ENCODE measurements around the gene NFATC2IP. TPM values are rescaled to one million over a fixed set of nuclear protein-coding genes. Genes with fewer than 3 reads are reported as not detected.
A peak's percentile ranks its signal among the peaks of the same experiment; 100 is the strongest.
"Not testable (repeated sequence)": the region's sequence is repeated elsewhere in the genome, so short reads cannot be mapped to it uniquely, and the experiment has no call there.

The NFATC2IP gene
- total RNA-seq, 4 donors from 2014 or later, result 32.1 to 34.5 (median 34.0) TPM

GRCh38 chr16:28974437-28975157, 23.9 kb downstream of the NFATC2IP start, which contains the start of gene SPNS1:
SPNS1 (plus strand) TSS chr16:28974778; CDS start chr16:28975152, 374 bp downstream.
- WGBS, 2 donors, result 0% methylated on average over 19 to 52 of the region's 60 CpGs

GRCh38 chr16:28975158-28975599, 24.4 kb downstream of the NFATC2IP start:
- H3K4me3 ChIP-seq, result peak overlapping the region; percentile 91 to 97 (median 94)
- TF ChIP-seq EP300 (IDR thresholded peaks at IDR 0.05), result no peak
- no peak for TF ChIP-seq CTCF (IDR thresholded peaks at IDR 0.05)
- no peak for TF ChIP-seq POLR2A (IDR thresholded peaks at IDR 0.05)
- H3K27me3 ChIP-seq, result no peaks in the 10 kb centered on the region
- no peak for DNase-seq (ENCODE audit: low spot score in 2 of 2)
- no peaks in the 10 kb centered on the region for H3K9me3 ChIP-seq
- H3K36me3 ChIP-seq, result peaks cover 0 to 35% (median 3%) of the 10 kb centered on the region in 3 donors
- peaks cover 0 to 33% (median 12%) of the 10 kb centered on the region in 4 donors for H3K4me1 ChIP-seq
- 8 to 20% methylated on average over 1 to 30 of the region's 30 CpGs for WGBS, 2 donors
- H3K27ac ChIP-seq, result peak overlapping the region in 3 of 4 donors; percentile 85 to 92 (median 87)

More at GRCh38 chr16:28974437-28975157, 23.9 kb downstream of the NFATC2IP start, which contains the start of gene SPNS1:
- Histone ChIP-seq H3K27ac (peak within 1 kb of the TSS; percentile 85 to 93 (median 90)), H3K4me1 (peaks cover 0 to 33% (median 12%) of the 10 kb centered on the region in 4 donors), H3K27me3 (no peaks in the 10 kb centered on the region), H3K36me3 (peaks cover 0 to 29% (median 0%) of the 10 kb centered on the region in 3 donors), H3K9me3 (no peaks in the 10 kb centered on the region), H3K4me3 (peak within 1 kb of the TSS; percentile 91 to 97 (median 94))
- peak; percentile 97 to 98 for DNase-seq (ENCODE audit: low spot score in 2 of 2)
- TF ChIP-seq POLR2A (IDR thresholded peaks at IDR 0.05), result peak in 1 of 2 donors; percentile 49
- TF ChIP-seq CTCF (IDR thresholded peaks at IDR 0.05), result peak in 1 of 5 experiments; percentile 28
- TF ChIP-seq EP300 (IDR thresholded peaks at IDR 0.05), result peak; percentile 96 to 98

GRCh38 chr16:28977703-28978662, 27.2 kb downstream of the NFATC2IP start:
- WGBS, 2 donors, result 81 to 84% methylated on average over 11 of the region's 11 CpGs
- TF ChIP-seq POLR2A (IDR thresholded peaks at IDR 0.05), result no peak
- TF ChIP-seq CTCF (IDR thresholded peaks at IDR 0.05), result peak in 1 of 5 experiments; percentile 19

GRCh38 chr16:28980330-28980729, 29.6 kb downstream of the NFATC2IP start:
- H3K36me3 ChIP-seq, result peaks cover 2 to 86% (median 5%) of the 10 kb centered on the region in 3 donors
- WGBS, 2 donors, result 89 to 90% methylated on average over 7 of the region's 7 CpGs
- H3K4me1 ChIP-seq, result peaks cover 0 to 19% (median 8%) of the 10 kb centered on the region in 4 donors
- H3K27ac ChIP-seq; H3K27me3 ChIP-seq; DNase-seq (ENCODE audit: low spot score in 2 of 2); H3K9me3 ChIP-seq; H3K4me3 ChIP-seq: not testable (repeated sequence)

More at GRCh38 chr16:28977703-28978662, 27.2 kb downstream of the NFATC2IP start:
- Histone ChIP-seq H3K4me1 (peaks cover 0 to 33% (median 12%) of the 10 kb centered on the region in 4 donors), H3K27ac (no peak overlapping the region), H3K27me3 (no peaks in the 10 kb centered on the region), H3K9me3 (peaks cover 0 to 7% (median 0%) of the 10 kb centered on the region in 4 donors), H3K36me3 (peaks cover 0 to 63% (median 5%) of the 10 kb centered on the region in 3 donors), H3K4me3 (no peak overlapping the region)
- DNase-seq (ENCODE audit: low spot score in 2 of 2), result no peak

GRCh38 chr16:28980929-28981328, 30.2 kb downstream of the NFATC2IP start:
- TF ChIP-seq EP300 (IDR thresholded peaks at IDR 0.05) (no peak), CTCF (IDR thresholded peaks at IDR 0.05) (no peak), POLR2A (IDR thresholded peaks at IDR 0.05) (no peak)
- Histone ChIP-seq H3K4me3 (no peak overlapping the region), H3K9me3 (peaks cover 0 to 7% (median 0%) of the 10 kb centered on the region in 4 donors), H3K4me1 (peaks cover 0 to 13% (median 3%) of the 10 kb centered on the region in 4 donors), H3K36me3 (peaks cover 2 to 92% (median 5%) of the 10 kb centered on the region in 3 donors), H3K27ac (no peak overlapping the region), H3K27me3 (no peaks in the 10 kb centered on the region)
- 92 to 96% methylated on average over 7 of the region's 7 CpGs for WGBS, 2 donors
- no peak for DNase-seq (ENCODE audit: low spot score in 2 of 2)

Data from tibial nerve (tissue), 4 donors.